ENCODE measurements around the gene CCDC34. TPM values are rescaled to one million over a fixed set of nuclear protein-coding genes. Genes with fewer than 3 reads are reported as not detected.

CCDC34 gene
- total and polyA plus RNA-seq, 2 of the 8 experiments (the other 6 are each of a cell fraction or from before 2014, with no cell fraction given) = 7.7 to 24.3 TPM

- no peak overlapping the region for H3K27ac ChIP-seq (ENCODE audit: low read depth, low read length)
- WGBS, 2 experiments (ENCODE audit: extremely low coverage in 1 of 2, insufficient coverage in 1 of 2, insufficient read length in 1 of 2, insufficient replicate concordance in 2 of 2, low coverage in 1 of 2, low lambda C conversion rate in 2 of 2, missing lambda C conversion rate in 1 of 2) = 68% methylated on average over 5 of the region's 5 CpGs; no CpG with 5 or more reads in 1 of the 2 experiments
- POLR2A ChIA-PET (ENCODE audit: partially characterized antibody) = interaction anchor here (1.4 kb wide), 1 partner anchor 9 kb away, joined by 4 read pairs; the partner anchor contains the start of gene CCDC34
- TF ChIP-seq POU5F1 (IDR thresholded peaks at IDR 0.05; ENCODE audit: low read depth, low read length) (no peak), SP4 (IDR thresholded peaks at IDR 0.05; ENCODE audit: low read length) (no peak), CHD2 (IDR thresholded peaks at IDR 0.05; ENCODE audit: low read length) (no peak), NANOG (IDR thresholded peaks at IDR 0.05; ENCODE audit: insufficient read depth, low read depth, low read length, poor library complexity, severe bottlenecking) (no peak), BCL11A (IDR thresholded peaks at IDR 0.05; ENCODE audit: low read depth in 2 of 2, low read length in 2 of 2) (no peak), GABPA (IDR thresholded peaks at IDR 0.05; ENCODE audit: borderline replicate concordance, insufficient read depth, low read length) (no peak), HDAC2 (IDR thresholded peaks at IDR 0.05; ENCODE audit: borderline replicate concordance in 1 of 2, low read depth in 2 of 2, low read length in 2 of 2) (no peak), RFX5 (IDR thresholded peaks at IDR 0.05; ENCODE audit: borderline replicate concordance, low read depth, low read length) (no peak), TCF12 (IDR thresholded peaks at IDR 0.05; ENCODE audit: low read depth, low read length) (no peak), SUZ12 (IDR thresholded peaks at IDR 0.05; ENCODE audit: low read length) (no peak), SIX5 (IDR thresholded peaks at IDR 0.05; ENCODE audit: low read depth, low read length) (no peak), SIN3A (conservative IDR thresholded peaks at IDR 0.05 in 1 of 2, IDR thresholded peaks at IDR 0.05 in 1 of 2; ENCODE audit: low read depth in 1 of 2, low read length in 2 of 2) (no peak), CEBPB (IDR thresholded peaks at IDR 0.05; ENCODE audit: low read depth, low read length) (no peak), BRCA1 (IDR thresholded peaks at IDR 0.05; ENCODE audit: low read depth, low read length) (no peak)
Measured at GRCh38 chr11:27354359-27354965, 8.6 kb downstream of the CCDC34 start.

More at GRCh38 chr11:27354359-27354965, 8.6 kb downstream of the CCDC34 start:
- DNase-seq (ENCODE audit: low read depth in 1 of 2, low spot score in 2 of 2) (no peak), FAIRE-seq (no peak)
- Histone ChIP-seq H2BK15ac (ENCODE audit: low read length) (no peak overlapping the region), H2AK5ac (ENCODE audit: low read depth, low read length) (no peak overlapping the region), H3K56ac (replicated peaks; ENCODE audit: insufficient read length, low read depth, low read length) (no peak overlapping the region), H3K9ac (replicated peaks in 1 of 4; ENCODE audit: extremely low read depth in 1 of 4, low read depth in 3 of 4, low read length in 3 of 4) (no peak overlapping the region), H4K91ac (replicated peaks; ENCODE audit: insufficient read length, low read length) (no peak overlapping the region), H2BK5ac (ENCODE audit: low read depth, low read length) (no peak overlapping the region), H4K20me1 (replicated peaks in 1 of 2; ENCODE audit: control insufficient read depth in 1 of 2, insufficient read depth in 2 of 2, low read length in 2 of 2) (no peaks in the 10 kb centered on the region), H3K36me3 (ENCODE audit: control insufficient read depth in 2 of 4, insufficient read depth in 4 of 4, low read length in 3 of 4) (peaks cover 0 to 7% (median 0%) of the 10 kb centered on the region in 4 experiments; a peak in 1 of 8 replicates), H3K23me2 (ENCODE audit: low read depth, low read length) (peaks cover 2% of the 10 kb centered on the region; the same call in 1 of the 2 replicates), H4K5ac (ENCODE audit: insufficient read length, low read depth, low read length) (no peak overlapping the region), H3K18ac (ENCODE audit: extremely low read depth, low read length) (no peak overlapping the region), H2BK12ac (ENCODE audit: low read depth, low read length) (no peak overlapping the region), H3K4ac (replicated peaks; ENCODE audit: insufficient read length, low read depth, low read length) (no peak overlapping the region), H2BK120ac (replicated peaks; ENCODE audit: low read depth, low read length) (no peak overlapping the region), H4K8ac (ENCODE audit: extremely low read depth, insufficient read depth, low read length) (no peak overlapping the region), H3K4me1 (replicated peaks in 1 of 4; ENCODE audit: control insufficient read depth in 3 of 4, insufficient read depth in 4 of 4, low read length in 3 of 4) (peaks cover 0 to 19% (median 4%) of the 10 kb centered on the region in 4 experiments; a peak in 5 of 7 replicates), H3K79me1 (ENCODE audit: low read depth, low read length) (no peaks in the 10 kb centered on the region), H3K4me3 (ENCODE audit: extremely low read depth in 1 of 4, insufficient read depth in 2 of 4, low read depth in 3 of 4, low read length in 4 of 4) (no peak overlapping the region), H2BK20ac (ENCODE audit: low read length) (no peak overlapping the region), H3K27me3 (replicated peaks in 1 of 4; ENCODE audit: control insufficient read depth in 3 of 4, extremely low read depth in 1 of 4, insufficient read depth in 3 of 4, low read length in 3 of 4) (no peaks in the 10 kb centered on the region), H3K4me2 (ENCODE audit: insufficient read depth in 1 of 2, low read depth in 2 of 2, low read length in 2 of 2) (no peak overlapping the region), H3K79me2 (ENCODE audit: control insufficient read depth in 1 of 2, insufficient read depth in 2 of 2, low read length in 2 of 2) (0 out of 4 replicates have a peak, but pooled peaks cover 0 to 7% of the 10 kb centered on the region in 2 experiments), H3K9me3 (ENCODE audit: insufficient read depth in 2 of 2, low read depth in 1 of 2, low read length in 1 of 2) (no peaks in the 10 kb centered on the region), H3K14ac (ENCODE audit: insufficient read length) (no peak overlapping the region), H2AFZ (ENCODE audit: low read length) (no peak overlapping the region), H3K23ac (ENCODE audit: insufficient read length) (no peak overlapping the region)
- CTCF ChIA-PET (ENCODE audit: partially characterized antibody) = no interaction called here

All from H1 (cell line).